Muscle layer of colon (tissue), 2 donors: Measurements from ENCODE around the gene CHIA.
"Not testable (repeated sequence)": the region's sequence is repeated elsewhere in the genome, so short reads cannot be mapped to it uniquely, and the experiment has no call there.

Experiments used
- H3K27ac ChIP-seq: one replicate; pipeline ENCODE4 v1.7.0; 2013; ENCODE audit warnings: low read depth, mild to moderate bottlenecking, low read length, moderate library complexity
- H3K27me3 ChIP-seq, 2 donors: one replicate each; pipeline ENCODE4 v1.7.0; 2013; ENCODE audit warnings: low read length in 2 of 2, mild to moderate bottlenecking in 2 of 2; ENCODE audit not compliant: insufficient read depth in 2 of 2, control insufficient read depth in 1 of 2
- H3K36me3 ChIP-seq: one replicate; pipeline ENCODE4 v1.7.0; 2013; ENCODE audit warnings: mild to moderate bottlenecking, low read length; ENCODE audit not compliant: insufficient read depth
- H3K4me1 ChIP-seq: one replicate; pipeline ENCODE4 v1.7.0; 2013; ENCODE audit warnings: mild to moderate bottlenecking, low read length; ENCODE audit not compliant: insufficient read depth
- H3K4me3 ChIP-seq, 2 donors: one replicate each; pipeline ENCODE4 v1.7.0; 2013; ENCODE audit warnings: low read length in 2 of 2, low read depth in 1 of 2, mild to moderate bottlenecking in 1 of 2, moderate library complexity in 1 of 2
- H3K9ac ChIP-seq: one replicate; pipeline ENCODE4 v1.7.0; 2013; ENCODE audit warnings: low read length
- H3K9me3 ChIP-seq: one replicate; pipeline ENCODE4 v1.7.0; 2013; ENCODE audit warnings: mild to moderate bottlenecking, low read length
- donor health status: abdominal sarcoma.
- donor health status: Adenocarcinoma of cecum.

CHIA gene

GRCh38 chr1:111289371-111289770, 1.3 kb upstream of the CHIA start:
- Histone ChIP-seq H3K4me1 (no peaks in the 10 kb centered on the region), H3K9me3 (no peaks in the 10 kb centered on the region), H3K27me3 (no peaks in the 10 kb centered on the region), H3K27ac (no peak overlapping the region), H3K9ac (no peak overlapping the region), H3K36me3 (no peaks in the 10 kb centered on the region), H3K4me3 (no peak overlapping the region)

DNA sequence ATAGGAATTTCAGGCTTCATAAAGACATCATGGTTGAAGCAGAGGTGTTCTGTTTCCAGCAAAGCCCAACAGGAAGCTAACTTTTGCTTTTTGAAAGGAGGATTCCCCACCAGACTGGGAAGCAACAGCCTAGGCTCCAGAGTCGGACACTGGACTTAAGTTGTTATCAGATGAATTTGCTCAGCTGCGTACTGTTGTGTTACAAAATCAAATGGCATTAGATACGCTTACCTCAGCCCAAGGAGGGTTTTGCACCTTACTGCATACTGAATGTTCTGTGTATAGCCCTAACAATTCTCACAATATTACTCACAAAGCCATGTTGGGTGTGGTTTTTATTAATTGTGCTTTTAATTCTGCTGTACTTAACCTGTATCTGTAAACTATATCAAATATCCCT, 547 bp upstream of the CHIA start:
- Histone ChIP-seq H3K27me3 (no peaks in the 10 kb centered on the region), H3K9ac (no peak overlapping the region), H3K27ac (no peak overlapping the region), H3K36me3 (no peaks in the 10 kb centered on the region), H3K4me1 (no peaks in the 10 kb centered on the region), H3K9me3 (no peaks in the 10 kb centered on the region), H3K4me3 (no peak overlapping the region)

DNA sequence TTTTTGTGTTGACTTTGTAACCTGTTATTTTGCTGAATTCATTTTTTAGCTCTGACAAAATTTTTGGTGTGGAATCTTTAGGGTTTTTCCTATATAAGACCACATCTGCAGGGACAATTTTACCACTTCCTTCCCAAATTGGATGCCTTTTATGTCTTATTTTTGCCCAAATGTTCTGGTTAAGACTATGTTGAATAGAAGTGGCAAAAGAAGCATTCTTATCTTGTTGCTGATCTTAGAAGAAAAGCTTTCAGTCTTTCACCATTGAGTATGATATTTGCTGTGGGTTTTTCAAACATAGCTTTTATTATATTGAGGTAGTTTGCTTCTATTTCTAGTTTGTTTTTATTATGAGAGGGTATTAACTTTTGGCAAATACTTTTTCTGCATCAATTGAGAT, 3.7 kb downstream of the CHIA start:
- Histone ChIP-seq H3K9ac (no peak overlapping the region), H3K27me3 (no peaks in the 10 kb centered on the region), H3K36me3 (no peaks in the 10 kb centered on the region), H3K4me1 (no peaks in the 10 kb centered on the region), H3K27ac (no peak overlapping the region), H3K9me3 (no peaks in the 10 kb centered on the region), H3K4me3 (no peak overlapping the region)

DNA sequence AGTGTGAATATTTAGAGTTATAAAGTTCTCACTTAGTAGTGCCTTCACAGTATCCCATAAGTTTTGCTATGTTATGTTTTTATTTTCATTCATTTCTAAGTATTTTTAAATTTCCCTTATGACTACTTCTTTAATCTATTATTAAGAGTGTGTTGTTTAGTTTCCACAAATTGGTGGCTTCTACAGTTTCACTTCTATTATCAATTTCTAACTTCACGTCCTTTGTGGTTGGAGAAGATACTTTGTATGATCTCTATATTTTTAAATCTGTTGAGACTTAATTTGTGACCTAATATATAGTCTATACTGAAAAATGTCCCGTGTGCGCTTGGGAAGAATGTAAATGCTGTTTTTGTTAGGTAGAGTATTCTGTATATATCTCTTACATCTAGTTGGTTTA, 11.7 kb downstream of the CHIA start:
- no peaks in the 10 kb centered on the region for H3K4me1 ChIP-seq
- H3K9me3 ChIP-seq = no peaks in the 10 kb centered on the region
- no peak overlapping the region for H3K27ac ChIP-seq
- H3K27me3 ChIP-seq = no peaks in the 10 kb centered on the region
- no peak overlapping the region for H3K4me3 ChIP-seq
- H3K36me3 ChIP-seq = no peaks in the 10 kb centered on the region
- no peak overlapping the region for H3K9ac ChIP-seq

GRCh38 chr1:111309690-111310089, 19.0 kb downstream of the CHIA start:
- Histone ChIP-seq H3K27ac (no peak overlapping the region), H3K27me3 (no peaks in the 10 kb centered on the region), H3K9me3 (no peaks in the 10 kb centered on the region), H3K9ac (no peak overlapping the region), H3K36me3 (no peaks in the 10 kb centered on the region), H3K4me3 (no peak overlapping the region), H3K4me1 (no peaks in the 10 kb centered on the region)

DNA sequence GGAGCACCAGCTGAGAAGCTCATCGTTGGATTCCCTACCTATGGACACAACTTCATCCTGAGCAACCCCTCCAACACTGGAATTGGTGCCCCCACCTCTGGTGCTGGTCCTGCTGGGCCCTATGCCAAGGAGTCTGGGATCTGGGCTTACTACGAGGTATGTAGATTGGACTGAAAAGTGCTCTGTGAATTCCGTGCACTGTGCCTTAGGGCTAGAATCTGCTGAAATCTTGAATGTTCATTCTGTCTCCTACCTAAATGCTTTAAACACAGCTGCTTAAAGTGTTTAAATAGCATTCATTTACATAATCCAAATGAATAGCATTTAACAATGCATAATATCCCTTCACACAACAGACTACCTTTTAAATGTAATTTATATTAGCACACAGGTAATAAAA, 27.9 kb downstream of the CHIA start:
- Histone ChIP-seq H3K9ac (no peak overlapping the region), H3K9me3 (no peaks in the 10 kb centered on the region), H3K36me3 (no peaks in the 10 kb centered on the region), H3K27me3 (no peaks in the 10 kb centered on the region), H3K4me1 (no peaks in the 10 kb centered on the region), H3K4me3 (no peak overlapping the region), H3K27ac (no peak overlapping the region)

- Histone ChIP-seq H3K4me1 (no peaks in the 10 kb centered on the region), H3K27ac (no peak overlapping the region), H3K4me3 (no peak overlapping the region), H3K27me3 (no peaks in the 10 kb centered on the region), H3K9ac (no peak overlapping the region), H3K9me3 (no peaks in the 10 kb centered on the region), H3K36me3 (no peaks in the 10 kb centered on the region)
Measured at GRCh38 chr1:111320066-111320879, 29.6 kb downstream of the CHIA start.

DNA sequence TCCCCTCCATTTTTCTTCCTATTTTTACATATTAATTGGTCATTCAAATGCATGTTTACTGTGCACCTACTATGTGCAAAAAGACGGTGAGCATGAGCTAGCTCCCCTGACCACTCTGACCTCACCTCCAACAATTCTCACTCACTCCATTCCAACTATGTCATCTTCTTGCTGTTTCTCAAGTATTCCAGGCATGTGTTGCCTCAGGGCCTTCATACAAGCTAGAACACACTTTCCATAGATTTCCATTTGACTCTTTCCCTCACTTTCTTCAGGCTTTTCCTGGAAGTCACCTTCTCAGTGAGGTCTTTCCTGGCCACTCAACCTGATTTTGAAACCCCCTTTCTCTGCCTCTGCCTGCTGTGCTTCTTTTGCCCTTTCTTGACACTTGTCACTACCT, 32.6 kb downstream of the CHIA start:
- H3K4me1 ChIP-seq = no peaks in the 10 kb centered on the region
- H3K27me3 ChIP-seq = no peaks in the 10 kb centered on the region
- H3K4me3 ChIP-seq = no peak overlapping the region
- no peak overlapping the region for H3K27ac ChIP-seq
- H3K9me3 ChIP-seq = peaks cover 6% of the 10 kb centered on the region
- no peaks in the 10 kb centered on the region for H3K36me3 ChIP-seq
- no peak overlapping the region for H3K9ac ChIP-seq

DNA sequence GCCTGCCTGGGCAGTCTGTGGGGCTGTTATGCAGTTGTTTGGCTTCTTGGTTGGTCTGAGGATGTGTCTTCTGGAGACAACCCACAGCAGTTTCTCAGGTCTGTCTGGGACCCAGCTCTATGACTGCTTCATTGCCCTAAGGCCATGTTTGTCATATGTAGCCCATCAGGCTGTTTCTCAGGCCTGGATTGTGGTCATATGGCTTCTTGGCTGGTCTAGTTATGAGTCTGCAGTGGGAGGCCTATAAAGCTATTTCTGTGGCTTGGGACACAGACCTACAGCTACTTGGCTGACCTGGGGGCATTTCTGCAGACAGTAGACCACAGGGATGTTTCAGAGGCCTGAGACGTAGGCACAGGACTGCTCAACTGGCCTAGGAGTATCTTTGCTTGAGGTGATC, 41.5 kb downstream of the CHIA start:
- Histone ChIP-seq H3K4me3 (no peak overlapping the region), H3K27ac (no peak overlapping the region), H3K9me3 (peaks cover 8% of the 10 kb centered on the region), H3K36me3 (no peaks in the 10 kb centered on the region), H3K27me3 (no peaks in the 10 kb centered on the region), H3K9ac (no peak overlapping the region), H3K4me1 (no peaks in the 10 kb centered on the region)

GRCh38 chr1:111334169-111334568, 43.5 kb downstream of the CHIA start:
- Histone ChIP-seq H3K9ac (no peak overlapping the region), H3K27me3 (no peaks in the 10 kb centered on the region), H3K4me3 (no peak overlapping the region), H3K4me1 (no peaks in the 10 kb centered on the region), H3K9me3 (peaks cover 5% of the 10 kb centered on the region), H3K27ac (no peak overlapping the region), H3K36me3 (no peaks in the 10 kb centered on the region)

DNA sequence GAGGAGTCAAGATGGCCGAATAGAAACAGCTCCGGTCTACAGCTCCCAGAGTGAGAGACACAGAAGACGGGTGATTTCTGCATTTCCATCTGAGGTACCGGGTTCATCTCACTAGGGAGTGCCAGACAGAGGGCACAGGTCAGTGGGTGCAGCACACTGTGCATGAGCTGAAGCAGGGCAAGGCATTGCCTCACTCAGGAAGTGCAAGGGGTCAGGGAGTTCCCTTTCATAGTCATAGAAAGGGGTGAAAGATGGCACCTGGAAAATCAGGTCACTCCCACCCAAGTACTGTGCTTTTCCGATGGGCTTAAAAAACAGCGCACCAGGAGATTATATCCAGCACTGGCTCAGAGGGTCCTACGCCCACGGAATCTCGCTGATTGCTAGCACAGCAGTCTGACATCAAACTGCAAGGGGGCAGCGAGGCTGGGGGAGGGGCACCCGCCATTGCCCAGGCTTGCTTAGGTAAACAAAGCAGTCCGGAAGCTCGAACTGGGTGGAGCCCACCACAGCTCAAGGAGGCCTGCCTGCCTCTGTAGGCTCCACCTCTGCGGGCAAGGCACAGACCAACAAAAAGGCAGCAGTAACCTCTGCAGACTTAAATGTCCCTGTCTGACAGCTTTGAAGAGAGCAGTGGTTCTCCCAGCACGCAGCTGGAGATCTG, 44.7 kb downstream of the CHIA start:
- H3K9ac ChIP-seq, H3K27me3 ChIP-seq: not testable (repeated sequence)

GRCh38 chr1:111338849-111339248, 48.2 kb downstream of the CHIA start:
- not testable (repeated sequence) for H3K4me3 ChIP-seq, H3K4me1 ChIP-seq, H3K9ac ChIP-seq, H3K27me3 ChIP-seq, H3K36me3 ChIP-seq, H3K27ac ChIP-seq, H3K9me3 ChIP-seq

More for the DNA sequence above, 44.7 kb downstream of the CHIA start:
- not testable (repeated sequence) for H3K27ac ChIP-seq, H3K36me3 ChIP-seq, H3K4me3 ChIP-seq, H3K4me1 ChIP-seq, H3K9me3 ChIP-seq
